GM23338 (cell line): ENCODE data around the gene TARBP1. TPM values are rescaled to one million over a fixed set of nuclear protein-coding genes. Genes with fewer than 3 reads are reported as not detected.

Experiments used
- ATAC-seq: fragments of 200-7000 bp; cut with Tn5 transposase; 3 replicates; pipeline ENCODE4 v1.9.1; 2020
- DNase-seq: peaks from one replicate; pipeline ENCODE4 v3.0.0-alpha.2; 2015; ENCODE audit warnings: low spot score
- H2AFZ ChIP-seq: fragments of 200-600 bp; sonication (generic); 2 replicates; pipeline ENCODE4 v1.8.0; 2016; ENCODE audit warnings: antibody characterized with exemption, mild to moderate bottlenecking, moderate library complexity
- H3F3A ChIP-seq: fragments of 200-600 bp; sonication (generic); replicated peaks from 2 replicates; pipeline ENCODE4 v1.8.0; 2017; ENCODE audit warnings: antibody characterized with exemption, mixed run types, low read depth
- H3K27ac ChIP-seq: fragments of 200-600 bp; sonication (generic); 2 replicates; pipeline ENCODE4 v1.6.1; 2016; ENCODE audit warnings: low read depth
- H3K27me3 ChIP-seq: fragments of 200-600 bp; sonication (generic); 2 replicates; pipeline ENCODE4 v1.8.0; 2016; ENCODE audit warnings: mild to moderate bottlenecking, mixed run types, moderate library complexity; ENCODE audit not compliant: insufficient read depth
- H3K36me3 ChIP-seq: fragments of 200-600 bp; sonication (generic); 2 replicates; pipeline ENCODE4 v1.8.0; 2016; ENCODE audit warnings: mild to moderate bottlenecking; ENCODE audit not compliant: insufficient read depth
- H3K4me1 ChIP-seq: fragments of 200-600 bp; sonication (generic); 2 replicates; pipeline ENCODE4 v1.8.0; 2016; ENCODE audit warnings: mild to moderate bottlenecking, moderate library complexity; ENCODE audit not compliant: insufficient read depth
- H3K4me2 ChIP-seq: fragments of 200-600 bp; sonication (generic); 2 replicates; pipeline ENCODE4 v1.7.1; 2017; ENCODE audit warnings: mixed run types
- H3K4me3 ChIP-seq: fragments of 200-600 bp; sonication (generic); 2 replicates; pipeline ENCODE4 v1.6.1; 2016; ENCODE audit warnings: mixed run types
- H3K79me2 ChIP-seq: fragments of 200-600 bp; sonication (generic); replicated peaks from 2 replicates; pipeline ENCODE4 v1.8.0; 2017; ENCODE audit warnings: mild to moderate bottlenecking; ENCODE audit not compliant: insufficient read depth
- H3K9me2 ChIP-seq: fragments of 200-600 bp; sonication (generic); 2 replicates; pipeline ENCODE4 v1.8.0; 2017; ENCODE audit not compliant: insufficient read depth
- H4K20me1 ChIP-seq: fragments of 200-600 bp; sonication (generic); replicated peaks from 2 replicates; pipeline ENCODE4 v1.8.0; 2017; ENCODE audit warnings: mild to moderate bottlenecking; ENCODE audit not compliant: insufficient read depth
- H3K27ac Mint-ChIP-seq: 2 replicates; pipeline ENCODE4 v1.8.0; 2020; ENCODE audit warnings: inconsistent platforms, mild to moderate bottlenecking, moderate library complexity, mixed read lengths
- H3K27me3 Mint-ChIP-seq: 3 replicates; pipeline ENCODE4 v1.8.0; 2022; ENCODE audit warnings: low read depth, mild to moderate bottlenecking, moderate library complexity, mixed read lengths, inconsistent platforms; ENCODE audit not compliant: insufficient read depth, poor library complexity
- H3K36me3 Mint-ChIP-seq: 3 replicates; pipeline ENCODE4 v1.8.0; 2021; ENCODE audit warnings: low read depth, mild to moderate bottlenecking, inconsistent platforms, moderate library complexity, mixed read lengths
- H3K4me1 Mint-ChIP-seq: 3 replicates; pipeline ENCODE4 v1.8.0; 2020; ENCODE audit warnings: mild to moderate bottlenecking, inconsistent platforms, mixed read lengths
- H3K4me3 Mint-ChIP-seq: 3 replicates; pipeline ENCODE4 v1.8.0; 2021; ENCODE audit warnings: moderate library complexity, mild to moderate bottlenecking, inconsistent platforms, mixed read lengths
- H3K9me3 Mint-ChIP-seq: 3 replicates; pipeline ENCODE4 v1.8.0; 2020; ENCODE audit warnings: moderate library complexity, mild to moderate bottlenecking, inconsistent platforms, mixed read lengths
- CREB1 ChIP-seq: fragments of 250-450 bp; sonication (Bioruptor Pico); IDR thresholded peaks from 2 replicates; pipeline ENCODE4 v1.5.0; 2020; ENCODE audit warnings: low read depth, mild to moderate bottlenecking, moderate library complexity
- EZH2 ChIP-seq: fragments of 200-600 bp; sonication (generic); IDR thresholded peaks from one replicate; pipeline ENCODE4 v1.8.0; 2017; ENCODE audit warnings: antibody characterized with exemption, mild to moderate bottlenecking, low read depth; ENCODE audit not compliant: unreplicated experiment
- EZH2phosphoT487 ChIP-seq: fragments of 200-600 bp; sonication (generic); IDR thresholded peaks from one replicate; pipeline ENCODE4 v1.8.1; 2018; ENCODE audit warnings: antibody characterized with exemption; ENCODE audit not compliant: unreplicated experiment
- JUNB ChIP-seq: IDR thresholded peaks from one replicate; pipeline ENCODE4 v1.6.1; 2016; ENCODE audit warnings: antibody characterized with exemption; ENCODE audit not compliant: unreplicated experiment
- NANOG ChIP-seq: IDR thresholded peaks from 2 replicates; pipeline ENCODE4 v1.6.1; 2016; ENCODE audit warnings: antibody characterized with exemption, borderline replicate concordance
- POLR2AphosphoS5 ChIP-seq: IDR thresholded peaks from 2 replicates; pipeline ENCODE4 v1.6.1; 2016; ENCODE audit warnings: antibody characterized with exemption, low read depth
- REST ChIP-seq: IDR thresholded peaks from one replicate; pipeline ENCODE4 v1.6.1; 2018; ENCODE audit warnings: antibody characterized with exemption; ENCODE audit not compliant: unreplicated experiment
- STAT1 ChIP-seq: IDR thresholded peaks from one replicate; pipeline ENCODE4 v1.6.1; 2016; ENCODE audit warnings: antibody characterized with exemption; ENCODE audit not compliant: unreplicated experiment
- ZNF114 ChIP-seq: fragments of 250-450 bp; sonication (Bioruptor Pico); IDR thresholded peaks from 2 replicates; pipeline ENCODE4 v1.5.0; 2020; ENCODE audit warnings: mild to moderate bottlenecking, moderate library complexity
- polyA plus RNA-seq: library from polyadenylated mRNA; unstranded; fragments of >200 nt; fragmentation: Nextera tagmentation; extraction: Ambion mirVana; gene quantifications from 2 replicates; pipeline ENCODE4 v1.2.1, GENCODE V29; 2016
- total RNA-seq: library from RNA; depleted of rRNA; stranded (reverse); fragments of >200 nt; shearing (Covaris generic); gene quantifications from 2 replicates; pipeline ENCODE4 v1.2.3, GENCODE V29; 2014
- TF ChIP-seq, protein P1 (sequence below), 2 experiments: fragments of 200-600 bp in 1 of 2; sonication (generic) in 1 of 2; conservative IDR thresholded peaks; 2 replicates each; pipeline versions ENCODE4 v1.5.1 to v1.6.1; 2016 to 2017; ENCODE audit warnings: antibody characterized with exemption in 2 of 2, low read depth in 2 of 2, mild to moderate bottlenecking in 2 of 2, moderate library complexity in 1 of 2

The TARBP1 gene
- total and polyA plus RNA-seq, 2 experiments from 2014 or later = 14.9 to 18.8 TPM

DNA sequence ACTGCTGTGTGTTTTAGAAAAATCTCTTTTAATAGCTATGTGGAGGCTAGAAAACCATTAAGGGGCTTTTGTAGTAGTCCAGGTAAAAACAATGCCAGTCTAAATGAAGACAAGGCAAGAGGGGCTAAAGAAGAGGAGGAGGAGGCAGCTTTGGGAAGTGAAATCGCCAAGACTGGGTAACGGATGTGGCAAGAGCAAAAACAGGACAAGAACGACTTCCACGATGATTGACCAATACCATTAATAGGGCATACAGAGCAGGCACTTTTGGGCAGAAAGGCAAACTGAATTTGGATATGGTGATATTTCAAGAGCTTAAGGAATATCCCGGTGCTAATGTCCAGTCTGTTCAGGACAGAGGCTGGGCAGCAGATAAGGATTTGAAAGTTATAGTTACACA, 83.7 kb downstream of the TARBP1 start (continued):
- TF ChIP-seq CREB1 (CRISPR knock-in tag) (no peak), POLR2AphosphoS5 (no peak), REST (no peak), ZNF114 (CRISPR knock-in tag) (no peak), EZH2 (no peak), EZH2phosphoT487 (no peak), NANOG (no peak)

DNA sequence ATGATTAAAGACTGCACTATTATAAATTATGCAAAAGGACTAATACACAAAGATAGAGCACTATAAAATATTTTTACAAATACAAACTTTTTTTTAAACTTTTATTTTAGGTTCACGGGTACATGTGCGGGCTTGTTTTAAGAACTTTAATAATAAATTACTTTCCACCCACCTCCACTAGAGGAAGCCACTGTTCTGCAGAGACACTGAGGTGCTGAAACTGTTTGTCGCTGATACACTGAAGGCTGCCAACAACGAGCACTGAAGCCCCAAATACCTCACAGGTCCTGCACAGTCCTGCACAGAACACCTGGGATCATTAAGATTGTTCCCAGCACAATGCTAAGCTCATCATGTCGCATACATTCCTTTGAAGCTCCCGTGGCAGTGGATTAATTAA, 85.8 kb downstream of the TARBP1 start:
- peaks cover 6% of the 10 kb centered on the region for H3K9me3 Mint-ChIP-seq
- H3K4me2 ChIP-seq = no peak overlapping the region
- no peaks in the 10 kb centered on the region for H3F3A ChIP-seq
- no peak overlapping the region for H3K4me3 Mint-ChIP-seq
- H3K4me3 ChIP-seq = no peak overlapping the region
- H3K27ac Mint-ChIP-seq = no peak overlapping the region
- H3K4me1 ChIP-seq = no peaks in the 10 kb centered on the region
- ATAC-seq (no peak), DNase-seq (peak; percentile 5)
- H3K27me3 ChIP-seq = no peaks in the 10 kb centered on the region
- H3K36me3 Mint-ChIP-seq = peaks cover 27% of the 10 kb centered on the region
- H2AFZ ChIP-seq = no peak overlapping the region
- no peak overlapping the region for H3K27ac ChIP-seq
- no peaks in the 10 kb centered on the region for H3K79me2 ChIP-seq
- 0 out of 2 replicates have a peak, but pooled peaks cover 4% of the 10 kb centered on the region for H3K36me3 ChIP-seq
- TF ChIP-seq, protein P1, sequence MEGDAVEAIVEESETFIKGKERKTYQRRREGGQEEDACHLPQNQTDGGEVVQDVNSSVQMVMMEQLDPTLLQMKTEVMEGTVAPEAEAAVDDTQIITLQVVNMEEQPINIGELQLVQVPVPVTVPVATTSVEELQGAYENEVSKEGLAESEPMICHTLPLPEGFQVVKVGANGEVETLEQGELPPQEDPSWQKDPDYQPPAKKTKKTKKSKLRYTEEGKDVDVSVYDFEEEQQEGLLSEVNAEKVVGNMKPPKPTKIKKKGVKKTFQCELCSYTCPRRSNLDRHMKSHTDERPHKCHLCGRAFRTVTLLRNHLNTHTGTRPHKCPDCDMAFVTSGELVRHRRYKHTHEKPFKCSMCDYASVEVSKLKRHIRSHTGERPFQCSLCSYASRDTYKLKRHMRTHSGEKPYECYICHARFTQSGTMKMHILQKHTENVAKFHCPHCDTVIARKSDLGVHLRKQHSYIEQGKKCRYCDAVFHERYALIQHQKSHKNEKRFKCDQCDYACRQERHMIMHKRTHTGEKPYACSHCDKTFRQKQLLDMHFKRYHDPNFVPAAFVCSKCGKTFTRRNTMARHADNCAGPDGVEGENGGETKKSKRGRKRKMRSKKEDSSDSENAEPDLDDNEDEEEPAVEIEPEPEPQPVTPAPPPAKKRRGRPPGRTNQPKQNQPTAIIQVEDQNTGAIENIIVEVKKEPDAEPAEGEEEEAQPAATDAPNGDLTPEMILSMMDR (conservative IDR thresholded peaks at IDR 0.05; ENCODE audit: low read depth in 2 of 2) = peak in 1 of 2 experiments; percentile 38; a peak in 2 of 4 replicates
- no peak for TF ChIP-seq STAT1
- H3K9me2 ChIP-seq = no peaks in the 10 kb centered on the region
- peaks cover 2% of the 10 kb centered on the region for H3K27me3 Mint-ChIP-seq
- H3K4me1 Mint-ChIP-seq = no peaks in the 10 kb centered on the region; the same call in 2 of the 3 replicates
- H4K20me1 ChIP-seq = no peaks in the 10 kb centered on the region

- Histone ChIP-seq H4K20me1 (no peaks in the 10 kb centered on the region), H3K27ac (no peak overlapping the region), H2AFZ (no peak overlapping the region), H3K27me3 (no peaks in the 10 kb centered on the region), H3K4me1 (no peaks in the 10 kb centered on the region), H3K79me2 (no peaks in the 10 kb centered on the region), H3K9me2 (no peaks in the 10 kb centered on the region), H3K36me3 (peaks cover 4% of the 10 kb centered on the region; the same call in 1 of the 2 replicates), H3K4me3 (no peak overlapping the region), H3F3A (no peaks in the 10 kb centered on the region), H3K4me2 (no peak overlapping the region)
- Mint-ChIP-seq H3K9me3 (no peaks in the 10 kb centered on the region), H3K27ac (no peak overlapping the region), H3K4me1 (no peaks in the 10 kb centered on the region), H3K4me3 (no peak overlapping the region), H3K27me3 (no peaks in the 10 kb centered on the region), H3K36me3 (peaks cover 18% of the 10 kb centered on the region)
- ATAC-seq = no peak
- no peak for DNase-seq
- no peak for TF ChIP-seq JUNB
- no peak for TF ChIP-seq ZNF114 (CRISPR knock-in tag)
- TF ChIP-seq NANOG = no peak
- TF ChIP-seq, protein P1 (conservative IDR thresholded peaks at IDR 0.05; ENCODE audit: low read depth in 2 of 2) = no peak
Measured at GRCh38 chr1:234388094-234388493, 90.9 kb downstream of the TARBP1 start.
